Parathyroid adenoma (tissue), 2 donors: ENCODE results near the gene NAT9.

Experiments used
- H2AFZ ChIP-seq: fragments of 300-600 bp; sonication (generic); one replicate; pipeline ENCODE4 v1.7.0; 2017; ENCODE audit warnings: antibody characterized with exemption, mild to moderate bottlenecking
- H3K27ac ChIP-seq: fragments of 300-600 bp; sonication (generic); one replicate; pipeline ENCODE4 v1.7.0; 2017
- H3K27me3 ChIP-seq: fragments of 300-600 bp; sonication (generic); one replicate; pipeline ENCODE4 v1.7.0; 2017; ENCODE audit warnings: low read length; ENCODE audit not compliant: control insufficient read depth, insufficient read depth
- H3K36me3 ChIP-seq: fragments of 300-600 bp; sonication (generic); one replicate; pipeline ENCODE4 v1.7.0; 2017; ENCODE audit warnings: low read length; ENCODE audit not compliant: control insufficient read depth, insufficient read depth
- H3K4me1 ChIP-seq: fragments of 300-600 bp; sonication (generic); one replicate; pipeline ENCODE4 v1.7.0; 2017; ENCODE audit warnings: control low read depth
- H3K4me2 ChIP-seq: fragments of 300-600 bp; sonication (generic); one replicate; pipeline ENCODE4 v1.7.0; 2017; ENCODE audit warnings: low read length
- H3K4me3 ChIP-seq: fragments of 300-600 bp; sonication (generic); one replicate; pipeline ENCODE4 v1.7.0; 2017; ENCODE audit warnings: low read depth, low read length
- H3K79me2 ChIP-seq: fragments of 300-600 bp; sonication (generic); one replicate; pipeline ENCODE4 v1.7.0; 2017; ENCODE audit warnings: control low read depth
- H3K9ac ChIP-seq: fragments of 300-600 bp; sonication (generic); one replicate; pipeline ENCODE4 v1.7.0; 2017; ENCODE audit warnings: mild to moderate bottlenecking
- H3K9me3 ChIP-seq: fragments of 300-600 bp; sonication (generic); one replicate; pipeline ENCODE4 v1.7.0; 2017; ENCODE audit warnings: low read length; ENCODE audit not compliant: control insufficient read depth
- CTCF ChIP-seq: fragments of 300-600 bp; sonication (generic); IDR thresholded peaks from one replicate; pipeline ENCODE4 v1.7.0; 2017; ENCODE audit warnings: antibody characterized with exemption, mild to moderate bottlenecking
- donor health status: primary hyperparathyroidism.

NAT9 gene

GRCh38 chr17:74806334-74806733 is 30.2 kb upstream of the NAT9 start:
- H3K9ac ChIP-seq = no peak overlapping the region
- no peak overlapping the region for H3K4me2 ChIP-seq
- H3K27ac ChIP-seq = no peak overlapping the region
- TF ChIP-seq CTCF = no peak
- H3K4me3 ChIP-seq = no peak overlapping the region
- no peaks in the 10 kb centered on the region for H3K36me3 ChIP-seq
- no peaks in the 10 kb centered on the region for H3K4me1 ChIP-seq
- H3K27me3 ChIP-seq = no peaks in the 10 kb centered on the region
- no peak overlapping the region for H2AFZ ChIP-seq
- H3K79me2 ChIP-seq = no peaks in the 10 kb centered on the region
- H3K9me3 ChIP-seq = no peaks in the 10 kb centered on the region

GRCh38 chr17:74805591-74805991 is 29.4 kb upstream of the NAT9 start:
- no peaks in the 10 kb centered on the region for H3K79me2 ChIP-seq
- no peak overlapping the region for H3K9ac ChIP-seq
- H3K27me3 ChIP-seq = no peaks in the 10 kb centered on the region
- H3K4me1 ChIP-seq = no peaks in the 10 kb centered on the region
- no peak overlapping the region for H3K4me2 ChIP-seq
- no peaks in the 10 kb centered on the region for H3K9me3 ChIP-seq
- no peak for TF ChIP-seq CTCF
- H3K27ac ChIP-seq = no peak overlapping the region
- H3K4me3 ChIP-seq = no peak overlapping the region
- H2AFZ ChIP-seq = no peak overlapping the region
- H3K36me3 ChIP-seq = no peaks in the 10 kb centered on the region

GRCh38 chr17:74804683-74805082 is 28.5 kb upstream of the NAT9 start:
- no peak overlapping the region for H3K27ac ChIP-seq
- H3K27me3 ChIP-seq = no peaks in the 10 kb centered on the region
- no peak for TF ChIP-seq CTCF
- H3K4me3 ChIP-seq = no peak overlapping the region
- H3K79me2 ChIP-seq = no peaks in the 10 kb centered on the region
- H3K9ac ChIP-seq = no peak overlapping the region
- no peaks in the 10 kb centered on the region for H3K36me3 ChIP-seq
- H3K4me2 ChIP-seq = no peak overlapping the region
- H3K4me1 ChIP-seq = no peaks in the 10 kb centered on the region
- no peak overlapping the region for H2AFZ ChIP-seq
- no peaks in the 10 kb centered on the region for H3K9me3 ChIP-seq

- Histone ChIP-seq H3K9me3 (no peaks in the 10 kb centered on the region), H3K36me3 (no peaks in the 10 kb centered on the region), H3K27me3 (no peaks in the 10 kb centered on the region), H3K79me2 (no peaks in the 10 kb centered on the region), H3K4me3 (no peak overlapping the region), H3K27ac (no peak overlapping the region), H2AFZ (no peak overlapping the region), H3K4me2 (no peak overlapping the region), H3K4me1 (no peaks in the 10 kb centered on the region), H3K9ac (no peak overlapping the region)
- TF ChIP-seq CTCF = no peak
Measured at GRCh38 chr17:74803971-74804370, 27.8 kb upstream of the NAT9 start.

GRCh38 chr17:74803388-74803930 is 27.3 kb upstream of the NAT9 start:
- Histone ChIP-seq H2AFZ (no peak overlapping the region), H3K27ac (no peak overlapping the region), H3K4me1 (no peaks in the 10 kb centered on the region), H3K4me3 (no peak overlapping the region), H3K27me3 (no peaks in the 10 kb centered on the region), H3K9ac (no peak overlapping the region), H3K36me3 (no peaks in the 10 kb centered on the region), H3K9me3 (no peaks in the 10 kb centered on the region), H3K79me2 (no peaks in the 10 kb centered on the region), H3K4me2 (no peak overlapping the region)
- TF ChIP-seq CTCF = no peak
